Prostate gland (tissue), 2 donors: ENCODE measurements around the gene EVC.
"Not testable (repeated sequence)": the region's sequence is repeated elsewhere in the genome, so short reads cannot be mapped to it uniquely, and the experiment has no call there.

Experiments
- POLR2A ChIP-seq: fragments of 450-650 bp; IDR thresholded peaks from one replicate; pipeline ENCODE4 v1.6.1; 2016; ENCODE audit warnings: antibody characterized with exemption, mild to moderate bottlenecking
- TF ChIP-seq, protein P1 (sequence below), 4 experiments: fragments of 200-600 bp in 2 of 4; fragments of 450-650 bp in 2 of 4; sonication (generic) in 2 of 4; IDR thresholded peaks; 1 replicate in 3 of 4; 2 replicates in 1 of 4; pipeline ENCODE4 v1.5.1; 2016 to 2019; ENCODE audit warnings: antibody characterized with exemption in 4 of 4, mild to moderate bottlenecking in 2 of 4, moderate library complexity in 2 of 4

DNA sequence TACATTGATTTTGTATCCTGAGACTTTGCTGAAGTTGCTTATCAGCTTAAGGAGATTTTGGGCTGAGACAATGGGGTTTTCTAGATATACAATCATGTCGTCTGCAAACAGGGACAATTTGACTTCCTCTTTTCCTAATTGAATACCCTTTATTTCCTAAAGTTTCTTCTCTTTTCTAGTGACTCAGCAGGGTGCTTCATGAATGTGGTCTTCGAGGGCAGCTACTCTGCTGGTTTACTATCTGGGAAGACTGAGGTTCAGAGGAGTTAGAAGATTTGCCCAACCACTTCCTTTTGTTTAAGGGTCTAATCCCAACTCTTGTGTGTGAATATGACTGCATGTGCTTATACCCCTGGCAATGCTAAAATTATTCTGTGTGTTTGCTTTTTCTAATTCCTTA lies 17.4 kb downstream of the EVC start:
- TF ChIP-seq, protein P1, sequence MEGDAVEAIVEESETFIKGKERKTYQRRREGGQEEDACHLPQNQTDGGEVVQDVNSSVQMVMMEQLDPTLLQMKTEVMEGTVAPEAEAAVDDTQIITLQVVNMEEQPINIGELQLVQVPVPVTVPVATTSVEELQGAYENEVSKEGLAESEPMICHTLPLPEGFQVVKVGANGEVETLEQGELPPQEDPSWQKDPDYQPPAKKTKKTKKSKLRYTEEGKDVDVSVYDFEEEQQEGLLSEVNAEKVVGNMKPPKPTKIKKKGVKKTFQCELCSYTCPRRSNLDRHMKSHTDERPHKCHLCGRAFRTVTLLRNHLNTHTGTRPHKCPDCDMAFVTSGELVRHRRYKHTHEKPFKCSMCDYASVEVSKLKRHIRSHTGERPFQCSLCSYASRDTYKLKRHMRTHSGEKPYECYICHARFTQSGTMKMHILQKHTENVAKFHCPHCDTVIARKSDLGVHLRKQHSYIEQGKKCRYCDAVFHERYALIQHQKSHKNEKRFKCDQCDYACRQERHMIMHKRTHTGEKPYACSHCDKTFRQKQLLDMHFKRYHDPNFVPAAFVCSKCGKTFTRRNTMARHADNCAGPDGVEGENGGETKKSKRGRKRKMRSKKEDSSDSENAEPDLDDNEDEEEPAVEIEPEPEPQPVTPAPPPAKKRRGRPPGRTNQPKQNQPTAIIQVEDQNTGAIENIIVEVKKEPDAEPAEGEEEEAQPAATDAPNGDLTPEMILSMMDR (IDR thresholded peaks at IDR 0.05): not testable (repeated sequence)
- not testable (repeated sequence) for TF ChIP-seq POLR2A
